Left lung (tissue), 10 donors: ENCODE results near the gene NUP93. TPM values are rescaled to one million over a fixed set of nuclear protein-coding genes. Genes with fewer than 3 reads are reported as not detected.

Experiments used
- ATAC-seq: fragments of 200-7000 bp; cut with Tn5 transposase; one replicate; pipeline ENCODE4 v1.9.1; 2020; ENCODE audit warnings: moderate library complexity
- DNase-seq, 4 donors: peaks; one replicate each; pipeline ENCODE4 v3.0.0-alpha.2; 2013 to 2020
- H3K27ac ChIP-seq, 2 donors: fragments of 200-600 bp; sonication (generic) in 1 of 2; one replicate each; pipeline versions ENCODE4 v1.5.0 to v1.8.0; 2020 to 2021
- H3K27me3 ChIP-seq, 2 donors: fragments of 200-600 bp; sonication (generic) in 1 of 2; one replicate each; pipeline versions ENCODE4 v1.5.0 to v1.8.0; 2020 to 2021
- H3K36me3 ChIP-seq, 2 donors: fragments of 200-600 bp; sonication (generic) in 1 of 2; one replicate each; pipeline versions ENCODE4 v1.5.0 to v1.8.0; 2020 to 2021
- H3K4me1 ChIP-seq, 2 donors: fragments of 200-600 bp; one replicate each; pipeline ENCODE4 v1.8.0; 2021
- H3K4me3 ChIP-seq, 2 donors: fragments of 200-600 bp; sonication (generic) in 1 of 2; one replicate each; pipeline versions ENCODE4 v1.5.0 to v1.8.0; 2020 to 2021; ENCODE audit warnings: mild to moderate bottlenecking in 1 of 2
- H3K9me3 ChIP-seq, 2 donors: fragments of 200-600 bp; sonication (generic) in 1 of 2; one replicate each; pipeline versions ENCODE4 v1.5.0 to v1.8.0; 2020 to 2021
- CTCF ChIP-seq, 2 donors: fragments of 200-600 bp; sonication (generic) in 1 of 2; IDR thresholded peaks; one replicate each; pipeline versions ENCODE4 v1.5.0 to v1.8.0; 2021; ENCODE audit warnings: antibody characterized with exemption in 2 of 2
- intact Hi-C, 2 donors: fragments of 100-400 bp; cut with DNase I; formaldehyde crosslinking; loops; one replicate each; pipeline versions ENCODE4 v1.11.2 to v1.14.2; 2022
- polyA plus RNA-seq, 6 donors: library from polyadenylated mRNA; unstranded; fragments of 120-200 nt; gene quantifications; one replicate each; pipeline ENCODE4 v1.2.1, GENCODE V29; 2013; ENCODE audit not compliant: insufficient read length in 6 of 6
- total RNA-seq, 2 donors: library from RNA; stranded (reverse); fragmentation: NEBNext Ultra II Directional; extraction: Animal tissue kit (Norgen Biotek cat#: 25700); gene quantifications; one replicate each; pipeline ENCODE4 v1.2.1, GENCODE V29; 2021
- donor health status: DM: no; HTN: yes; CAD: no.
- donor health status: DM: no; HTN: no; CAD: no.

NUP93 gene
- total and polyA plus RNA-seq, 8 donors = 47.1 to 75.9 (median 65.9) TPM

GRCh38 chr16:56894331-56894917 is 164.5 kb downstream of the NUP93 start:
- no peaks in the 10 kb centered on the region for H3K27me3 ChIP-seq
- H3K27ac ChIP-seq = no peak overlapping the region
- no peaks in the 10 kb centered on the region for H3K36me3 ChIP-seq
- no peak for DNase-seq
- intact Hi-C loops = no loop called here
- ATAC-seq = no peak
- TF ChIP-seq CTCF (IDR thresholded peaks at IDR 0.05) = no peak
- no peak overlapping the region for H3K4me3 ChIP-seq
- no peaks in the 10 kb centered on the region for H3K4me1 ChIP-seq
- no peaks in the 10 kb centered on the region for H3K9me3 ChIP-seq

GRCh38 chr16:56895813-56896212 is 165.9 kb downstream of the NUP93 start:
- DNase-seq (no peak), ATAC-seq (no peak)
- intact Hi-C loops = no loop called here
- Histone ChIP-seq H3K4me3 (no peak overlapping the region), H3K27ac (no peak overlapping the region), H3K4me1 (no peaks in the 10 kb centered on the region), H3K36me3 (no peaks in the 10 kb centered on the region), H3K9me3 (no peaks in the 10 kb centered on the region), H3K27me3 (no peaks in the 10 kb centered on the region)
- TF ChIP-seq CTCF (IDR thresholded peaks at IDR 0.05) = no peak

- Histone ChIP-seq H3K27me3 (no peaks in the 10 kb centered on the region), H3K27ac (no peak overlapping the region), H3K36me3 (no peaks in the 10 kb centered on the region), H3K4me1 (no peaks in the 10 kb centered on the region), H3K9me3 (no peaks in the 10 kb centered on the region), H3K4me3 (no peak overlapping the region)
- TF ChIP-seq CTCF (IDR thresholded peaks at IDR 0.05) = no peak
- DNase-seq = no peak
- intact Hi-C loops = no loop called here
- ATAC-seq = no peak
These were observed 166.3 kb downstream of the NUP93 start for GRCh38 chr16:56896244-56896643.

- H3K27me3 ChIP-seq = no peaks in the 10 kb centered on the region
- no peak for ATAC-seq
These were observed 167.3 kb downstream of the NUP93 start for GRCh38 chr16:56897026-56897799.

More at GRCh38 chr16:56897026-56897799, 167.3 kb downstream of the NUP93 start:
- no peak overlapping the region for H3K4me3 ChIP-seq
- no peaks in the 10 kb centered on the region for H3K4me1 ChIP-seq
- H3K36me3 ChIP-seq = no peaks in the 10 kb centered on the region
- no peak for DNase-seq
- no peak for TF ChIP-seq CTCF (IDR thresholded peaks at IDR 0.05)
- H3K9me3 ChIP-seq = no peaks in the 10 kb centered on the region
- no peak overlapping the region for H3K27ac ChIP-seq
- intact Hi-C loops = no loop called here
